Measurements from ENCODE around the gene POMT2. TPM values are rescaled to one million over a fixed set of nuclear protein-coding genes. Genes with fewer than 3 reads are reported as not detected.

POMT2 gene
- total RNA-seq, 2 experiments from 2014 or later: 7.6 to 8.2 TPM

GRCh38 chr14:77314539-77315457 is 5.9 kb downstream of the POMT2 start:
- ATAC-seq (ENCODE audit: poor library complexity): no peak
- intact Hi-C loops (cut with DNase I, micrococcal nuclease): loop anchor here (5.0 to 10.0 kb wide), 4 partner anchors 303 to 600 kb away; partner anchors contain the start of gene SPTLC2 (in 1 of the 2)
- H3K4me3 Mint-ChIP-seq: no peak overlapping the region
- ChIA-PET POLR2A (no interaction called here), CTCF (interaction anchor here (1.5 to 2.4 kb wide), 4 partner anchors 8 to 215 kb away, joined by 3 to 18 read pairs (median 8); no protein-coding TSS in a partner anchor)
- no peak overlapping the region for H3K4me3 ChIP-seq (ENCODE audit: low read length)
- peaks cover 8% of the 10 kb centered on the region for H3K4me1 ChIP-seq (ENCODE audit: insufficient read depth, low read length)
- no peaks in the 10 kb centered on the region for H3K36me3 ChIP-seq (ENCODE audit: insufficient read depth, low read length)
- no peaks in the 10 kb centered on the region for H3K36me3 Mint-ChIP-seq (ENCODE audit: low read depth)
- H3K9me3 ChIP-seq (ENCODE audit: control insufficient read depth in 1 of 2, insufficient read depth in 1 of 2, low read length in 2 of 2): no peaks in the 10 kb centered on the region
- DNase-seq: no peak
- no peak overlapping the region for H3K27ac Mint-ChIP-seq
- no peaks in the 10 kb centered on the region for H3K9me3 Mint-ChIP-seq
- TF ChIP-seq CTCF (IDR thresholded peaks at IDR 0.05): no peak
- H3K27me3 ChIP-seq (ENCODE audit: control insufficient read depth in 1 of 2, insufficient read depth in 2 of 2, low read length in 2 of 2): no peaks in the 10 kb centered on the region
- no peak overlapping the region for H3K27ac ChIP-seq (ENCODE audit: low read depth in 1 of 2, low read length in 2 of 2)
- no peaks in the 10 kb centered on the region for H3K27me3 Mint-ChIP-seq
- H3K4me1 Mint-ChIP-seq (ENCODE audit: low read depth): peaks cover 6% of the 10 kb centered on the region

GRCh38 chr14:77314043-77314442 is 6.6 kb downstream of the POMT2 start:
- TF ChIP-seq CTCF (IDR thresholded peaks at IDR 0.05): no peak
- no peak overlapping the region for H3K4me3 Mint-ChIP-seq
- no peak overlapping the region for H3K27ac ChIP-seq (ENCODE audit: low read depth in 1 of 2, low read length in 2 of 2)
- H3K27me3 ChIP-seq (ENCODE audit: control insufficient read depth in 1 of 2, insufficient read depth in 2 of 2, low read length in 2 of 2): no peaks in the 10 kb centered on the region
- ATAC-seq (ENCODE audit: poor library complexity) (no peak), DNase-seq (no peak)
- H3K9me3 Mint-ChIP-seq: no peaks in the 10 kb centered on the region
- POLR2A ChIA-PET: no interaction called here
- peaks cover 5% of the 10 kb centered on the region for H3K4me1 Mint-ChIP-seq (ENCODE audit: low read depth)
- H3K27ac Mint-ChIP-seq: no peak overlapping the region
- no peak overlapping the region for H3K4me3 ChIP-seq (ENCODE audit: low read length)
- H3K36me3 Mint-ChIP-seq (ENCODE audit: low read depth): no peaks in the 10 kb centered on the region
- CTCF ChIA-PET: no interaction called here
- no peaks in the 10 kb centered on the region for H3K36me3 ChIP-seq (ENCODE audit: insufficient read depth, low read length)
- intact Hi-C loops (cut with DNase I, micrococcal nuclease): loop anchor here (10.0 kb wide), 2 partner anchors 359 to 599 kb away; no protein-coding TSS in a partner anchor
- peaks cover 7% of the 10 kb centered on the region for H3K4me1 ChIP-seq (ENCODE audit: insufficient read depth, low read length)
- H3K9me3 ChIP-seq (ENCODE audit: control insufficient read depth in 1 of 2, insufficient read depth in 1 of 2, low read length in 2 of 2): no peaks in the 10 kb centered on the region
- H3K27me3 Mint-ChIP-seq: no peaks in the 10 kb centered on the region

- no peak overlapping the region for H3K27ac Mint-ChIP-seq
- CTCF ChIA-PET: no interaction called here
- ATAC-seq (ENCODE audit: poor library complexity): no peak
Observed at GRCh38 chr14:77313371-77313770, 7.3 kb downstream of the POMT2 start.

More at GRCh38 chr14:77313371-77313770, 7.3 kb downstream of the POMT2 start:
- Histone ChIP-seq H3K27me3 (ENCODE audit: control insufficient read depth in 1 of 2, insufficient read depth in 2 of 2, low read length in 2 of 2) (no peaks in the 10 kb centered on the region), H3K4me1 (ENCODE audit: insufficient read depth, low read length) (peaks cover 7% of the 10 kb centered on the region), H3K4me3 (ENCODE audit: low read length) (no peak overlapping the region), H3K27ac (ENCODE audit: low read depth in 1 of 2, low read length in 2 of 2) (no peak overlapping the region), H3K9me3 (ENCODE audit: control insufficient read depth in 1 of 2, insufficient read depth in 1 of 2, low read length in 2 of 2) (no peaks in the 10 kb centered on the region), H3K36me3 (ENCODE audit: insufficient read depth, low read length) (no peaks in the 10 kb centered on the region)
- no peaks in the 10 kb centered on the region for H3K27me3 Mint-ChIP-seq
- no peak overlapping the region for H3K4me3 Mint-ChIP-seq
- POLR2A ChIA-PET: no interaction called here
- H3K4me1 Mint-ChIP-seq (ENCODE audit: low read depth): peaks cover 5% of the 10 kb centered on the region
- intact Hi-C loops (cut with DNase I, micrococcal nuclease): loop anchor here (10.0 kb wide), 2 partner anchors 359 to 599 kb away; no protein-coding TSS in a partner anchor
- H3K9me3 Mint-ChIP-seq: no peaks in the 10 kb centered on the region
- no peak for DNase-seq
- no peaks in the 10 kb centered on the region for H3K36me3 Mint-ChIP-seq (ENCODE audit: low read depth)
- no peak for TF ChIP-seq CTCF (IDR thresholded peaks at IDR 0.05)

All from CD4-positive, alpha-beta T cell (primary cell).